IMR-90 (cell line): ENCODE measurements around the gene CFAP73.

ENCODE experiments used
- CHD1 ChIP-seq: IDR thresholded peaks from 2 replicates; pipeline ENCODE4 v1.6.1; 2012; ENCODE audit warnings: low read depth, low read length, improper control_type of control experiment
- MAZ ChIP-seq: IDR thresholded peaks from 2 replicates; pipeline ENCODE4 v1.6.1; 2012; ENCODE audit warnings: low read depth, mild to moderate bottlenecking, low read length, improper control_type of control experiment, moderate library complexity, borderline replicate concordance
- POLR2A ChIP-seq: IDR thresholded peaks from 2 replicates; pipeline ENCODE4 v1.6.1; 2012; ENCODE audit warnings: mild to moderate bottlenecking, low read depth, low read length
- RFX5 ChIP-seq: IDR thresholded peaks from 2 replicates; pipeline ENCODE4 v1.8.0; 2012; ENCODE audit warnings: low read depth, mild to moderate bottlenecking, low read length, moderate library complexity
- TF ChIP-seq, protein P1 (sequence below): conservative IDR thresholded peaks from 2 replicates; pipeline ENCODE4 v1.5.1; 2012; ENCODE audit warnings: mild to moderate bottlenecking, low read depth, low read length, improper control_type of control experiment

DNA sequence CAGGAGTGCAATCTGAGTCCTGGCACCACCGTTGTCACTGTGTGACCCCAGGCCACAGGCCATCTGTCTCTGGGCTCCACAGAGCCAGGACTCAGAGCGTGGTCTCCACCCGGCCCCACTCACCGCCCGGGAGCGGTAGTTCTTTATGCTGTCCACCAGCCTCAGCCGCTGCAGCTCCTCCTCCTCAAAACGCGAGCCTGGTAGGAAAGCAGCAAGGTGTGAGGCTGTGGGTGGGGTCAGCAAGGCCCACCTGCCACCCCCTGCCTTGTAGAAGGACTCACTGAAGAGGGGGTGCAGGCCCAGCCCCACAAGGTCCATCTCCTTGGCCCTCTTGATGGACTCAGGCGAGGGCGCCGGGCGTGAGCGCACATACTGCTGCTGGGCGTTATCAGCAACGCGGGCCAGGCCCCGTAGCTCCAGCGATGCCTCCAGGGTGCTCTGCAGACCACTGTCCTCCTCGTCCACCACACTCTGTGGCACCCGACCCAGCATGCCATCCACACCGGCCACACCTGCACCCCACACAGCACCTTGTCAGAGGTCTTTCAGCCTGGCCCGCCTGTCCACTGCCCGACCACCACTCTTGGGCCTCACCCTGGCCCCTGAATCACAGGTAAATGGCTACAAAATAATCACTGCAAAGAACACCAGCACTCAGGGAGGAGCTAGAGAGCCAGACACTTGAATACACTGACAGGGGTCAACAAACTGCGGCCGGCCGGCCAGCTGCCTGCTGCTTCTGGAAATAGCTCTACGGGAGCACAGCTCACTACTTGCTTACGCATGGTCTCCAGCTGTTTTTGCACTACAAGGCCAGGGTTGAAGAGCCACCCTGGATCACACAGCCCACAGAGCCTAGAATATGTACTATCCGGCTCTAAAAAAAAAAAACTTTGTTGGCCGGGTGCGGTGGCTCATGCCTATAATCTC lies 16.3 kb downstream of the CFAP73 start:
- TF ChIP-seq, protein P1, sequence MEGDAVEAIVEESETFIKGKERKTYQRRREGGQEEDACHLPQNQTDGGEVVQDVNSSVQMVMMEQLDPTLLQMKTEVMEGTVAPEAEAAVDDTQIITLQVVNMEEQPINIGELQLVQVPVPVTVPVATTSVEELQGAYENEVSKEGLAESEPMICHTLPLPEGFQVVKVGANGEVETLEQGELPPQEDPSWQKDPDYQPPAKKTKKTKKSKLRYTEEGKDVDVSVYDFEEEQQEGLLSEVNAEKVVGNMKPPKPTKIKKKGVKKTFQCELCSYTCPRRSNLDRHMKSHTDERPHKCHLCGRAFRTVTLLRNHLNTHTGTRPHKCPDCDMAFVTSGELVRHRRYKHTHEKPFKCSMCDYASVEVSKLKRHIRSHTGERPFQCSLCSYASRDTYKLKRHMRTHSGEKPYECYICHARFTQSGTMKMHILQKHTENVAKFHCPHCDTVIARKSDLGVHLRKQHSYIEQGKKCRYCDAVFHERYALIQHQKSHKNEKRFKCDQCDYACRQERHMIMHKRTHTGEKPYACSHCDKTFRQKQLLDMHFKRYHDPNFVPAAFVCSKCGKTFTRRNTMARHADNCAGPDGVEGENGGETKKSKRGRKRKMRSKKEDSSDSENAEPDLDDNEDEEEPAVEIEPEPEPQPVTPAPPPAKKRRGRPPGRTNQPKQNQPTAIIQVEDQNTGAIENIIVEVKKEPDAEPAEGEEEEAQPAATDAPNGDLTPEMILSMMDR, result no peak
- TF ChIP-seq CHD1 (no peak), POLR2A (no peak), RFX5 (no peak), MAZ (no peak)
